K562 (cell line): Measurements from ENCODE around the gene ARHGAP12. TPM values are rescaled to one million over a fixed set of nuclear protein-coding genes. Genes with fewer than 3 reads are reported as not detected.

Experiments
- ATAC-seq: fragments of 200-7000 bp; cut with Tn5 transposase; 3 replicates; pipeline ENCODE4 v1.9.1; 2020; ENCODE audit warnings: moderate library complexity
- BruUV-seq: library from RNA; stranded (reverse); fragments of 400-500 nt; replicated peaks from 2 replicates; lab custom pipeline; 2021; lab: Mats Ljungman, UMichigan
- CTCF ChIA-PET: fragments of 300-600 bp; formaldehyde crosslinking; extraction: SDS; loops from one replicate; lab custom pipeline; 2021; ENCODE audit warnings: low intra/inter-chr PET ratio; lab: Yijun Ruan, JAX
- POLR2A ChIA-PET: fragments of 300-600, 350-650 bp; sonication (Branson Sonifier 250); formaldehyde crosslinking; extraction: SDS; loops from one replicate; lab custom pipeline; 2021; ENCODE audit warnings: antibody characterized with exemption, inconsistent platforms; lab: Yijun Ruan, JAX
- DNase-seq, 4 experiments: peaks; one replicate each; pipeline versions ENCODE4 v3.0.0 to v3.0.0-alpha.2; 2011 to 2018; ENCODE audit warnings: low spot score in 3 of 4, mixed read lengths in 3 of 4; ENCODE audit errors: extremely low read depth in 1 of 4
- FAIRE-seq: peaks from 2 replicates; lab custom pipeline; 2011; peaks lifted over from hg19 to GRCh38; lab: Jason Lieb, UNC
- H2AFZ ChIP-seq: 2 replicates; pipeline ENCODE4 v1.6.0; 2011; ENCODE audit warnings: low read depth, low read length, control low read depth, inconsistent platforms
- H3K27ac ChIP-seq: fragments of 200-600 bp; 3 replicates; pipeline ENCODE4 v1.8.0; 2011; ENCODE audit warnings: low read depth, mild to moderate bottlenecking, control low read depth, inconsistent platforms, low read length, moderate library complexity, mixed read lengths; ENCODE audit errors: extremely low read depth
- H3K27me3 ChIP-seq, 2 experiments: fragments of 300-600 bp in 1 of 2; 2 replicates in 1 of 2; 3 replicates in 1 of 2; pipeline versions ENCODE4 v1.6.0 to v1.8.0; 2011; ENCODE audit warnings: inconsistent platforms in 2 of 2, low read length in 2 of 2, mild to moderate bottlenecking in 1 of 2, mixed read lengths in 1 of 2, moderate library complexity in 1 of 2; ENCODE audit not compliant: control insufficient read depth in 2 of 2, insufficient read depth in 2 of 2
- H3K36me3 ChIP-seq: fragments of 300-600 bp; 3 replicates; pipeline ENCODE4 v1.8.0; 2011; ENCODE audit warnings: mild to moderate bottlenecking, low read length, inconsistent platforms; ENCODE audit not compliant: control insufficient read depth, insufficient read depth
- H3K4me1 ChIP-seq, 2 experiments: fragments of 200-600 bp in 1 of 2; replicated peaks in 1 of 2; 2 replicates in 1 of 2; 3 replicates in 1 of 2; pipeline versions ENCODE4 v1.5.1 to v1.8.0; 2011; ENCODE audit warnings: inconsistent platforms in 2 of 2, low read length in 2 of 2, mild to moderate bottlenecking in 1 of 2, mixed read lengths in 1 of 2, moderate library complexity in 1 of 2; ENCODE audit not compliant: control insufficient read depth in 2 of 2, insufficient read depth in 2 of 2
- H3K4me2 ChIP-seq: 2 replicates; pipeline ENCODE4 v1.6.1; 2011; ENCODE audit warnings: low read length, control low read depth, inconsistent platforms, mixed read lengths; ENCODE audit not compliant: insufficient read depth
- H3K4me3 ChIP-seq: fragments of 200-600 bp; sonication (generic), shearing (Covaris generic); 2 replicates; pipeline ENCODE4 v1.5.1; 2016; ENCODE audit warnings: control low read depth, inconsistent platforms
- H3K79me2 ChIP-seq: fragments of 200-600 bp; 3 replicates; pipeline ENCODE4 v1.8.0; 2011; ENCODE audit warnings: low read length, inconsistent platforms; ENCODE audit not compliant: control insufficient read depth, insufficient read depth
- H3K9ac ChIP-seq, 2 experiments: 2 replicates each; pipeline versions ENCODE4 v1.6.0 to v1.6.1; 2011; ENCODE audit warnings: low read depth in 2 of 2, low read length in 2 of 2, control low read depth in 1 of 2, inconsistent platforms in 1 of 2, mild to moderate bottlenecking in 1 of 2, mixed read lengths in 1 of 2; ENCODE audit not compliant: insufficient read depth in 1 of 2
- H3K9me1 ChIP-seq: one replicate; pipeline ENCODE4 v1.6.0; 2011; ENCODE audit warnings: inconsistent platforms, mild to moderate bottlenecking, low read length, moderate library complexity; ENCODE audit not compliant: control insufficient read depth, insufficient read depth
- H3K9me3 ChIP-seq: replicated peaks from 2 replicates; pipeline ENCODE4 v1.5.1; 2011; ENCODE audit warnings: low read depth, low read length, inconsistent platforms; ENCODE audit not compliant: control insufficient read depth, insufficient read depth
- H4K20me1 ChIP-seq: replicated peaks from 2 replicates; pipeline ENCODE4 v1.6.1; 2011; ENCODE audit warnings: low read length, inconsistent platforms, mixed read lengths; ENCODE audit not compliant: control insufficient read depth, insufficient read depth
- ADNP ChIP-seq: fragments of 200-800 bp; sonication (Bioruptor generic); IDR thresholded peaks from 2 replicates; pipeline ENCODE4 v1.6.1; 2016; ENCODE audit warnings: missing genetic modification characterization, missing compliant biosample characterization
- ETS1 ChIP-seq: conservative IDR thresholded peaks from 2 replicates; pipeline ENCODE4 v1.6.1; 2011; ENCODE audit warnings: low read depth, mild to moderate bottlenecking, low read length; ENCODE audit not compliant: control insufficient read depth
- KLF16 ChIP-seq: IDR thresholded peaks from 2 replicates; pipeline ENCODE4 v1.6.1; 2016; ENCODE audit warnings: antibody characterized with exemption
- NELFE ChIP-seq: IDR thresholded peaks from 2 replicates; pipeline ENCODE4 v1.6.1; 2011; ENCODE audit warnings: mild to moderate bottlenecking; ENCODE audit not compliant: insufficient read depth, insufficient read length
- PHB2 ChIP-seq: fragments of 450-650 bp; IDR thresholded peaks from 2 replicates; pipeline ENCODE4 v1.6.1; 2017; ENCODE audit warnings: low read depth
- SOX6 ChIP-seq: fragments of 450-650 bp; IDR thresholded peaks from 2 replicates; pipeline ENCODE4 v1.6.1; 2014; ENCODE audit warnings: mild to moderate bottlenecking
- TFAP4 ChIP-seq: sonication (generic); formaldehyde crosslinking; IDR thresholded peaks from 2 replicates; pipeline ENCODE4 v1.8.0; 2022; ENCODE audit warnings: missing genetic modification reagents, mild to moderate bottlenecking, moderate library complexity, borderline replicate concordance
- TRIM24 ChIP-seq, 2 experiments: fragments of 450-650 bp; IDR thresholded peaks; 2 replicates each; pipeline ENCODE4 v1.6.1; 2016
- ZNF23 ChIP-seq: fragments of 250-450 bp; sonication (Bioruptor Pico); IDR thresholded peaks from 2 replicates; pipeline ENCODE4 v1.4.0; 2020; ENCODE audit warnings: mild to moderate bottlenecking
- ZNF408 ChIP-seq: fragments of 250-450 bp; sonication (Bioruptor Pico); IDR thresholded peaks from 2 replicates; pipeline ENCODE4 v1.4.0; 2020; ENCODE audit warnings: low read depth, mild to moderate bottlenecking, moderate library complexity
- ZNF644 ChIP-seq: fragments of 200-800 bp; sonication (Bioruptor generic); IDR thresholded peaks from 2 replicates; pipeline ENCODE4 v1.6.1; 2016; ENCODE audit warnings: low read depth, missing genetic modification characterization, missing compliant biosample characterization
- ZSCAN32 ChIP-seq: fragments of 450-650 bp; formaldehyde crosslinking; IDR thresholded peaks from 2 replicates; pipeline ENCODE4 v1.4.0; 2020; ENCODE audit warnings: mild to moderate bottlenecking, moderate library complexity
- WGBS: fragments of 100-300 bp; shearing (Covaris generic); methylation state at CpG from one replicate; pipeline ENCODE4 v1.1.6; 2016; ENCODE audit warnings: low coverage, mixed read lengths; ENCODE audit not compliant: insufficient coverage; ENCODE audit errors: missing lambda C conversion rate; 5-methylcytosine and 5-hydroxymethylcytosine counted together
- in situ Hi-C: fragments of 300-500 bp; cut with MboI; formaldehyde crosslinking; loops from 4 replicates; pipeline ENCODE4 v1.15.0; 2018; ENCODE audit warnings: inconsistent platforms, mixed read lengths
- intact Hi-C: fragments of 100-400 bp; cut with micrococcal nuclease; formaldehyde crosslinking; loops from 2 replicates; pipeline ENCODE4 v1.14.2; 2022
- polyA plus RNA-seq, 8 experiments: library from polyadenylated mRNA; depleted of rRNA in 4 of 8; stranded (reverse) in 5 of 8; unstranded in 3 of 8; fragments of >200 nt; fragmentation: Nextera tagmentation in 2 of 8; fragmentation: Illumina TruSeq in 1 of 8; extraction: Ambion mirVana in 2 of 8; extraction: Trizol in 1 of 8; gene quantifications; 2 replicates each; pipeline versions ENCODE4 v1.2.1 to v1.2.3, GENCODE V29; 2011 to 2014; ENCODE audit warnings: inconsistent platforms in 1 of 8, missing spikeins in 1 of 8
- total RNA-seq, 7 experiments: library from RNA; depleted of rRNA in 6 of 7; stranded (reverse); fragments of >200 nt in 6 of 7; fragmentation: Illumina TruSeq in 2 of 7; extraction: Trizol in 2 of 7; gene quantifications; 2 replicates each; pipeline versions ENCODE4 v1.2.1 to v1.2.3, GENCODE V29; 2011 to 2021; ENCODE audit warnings: low replicate concordance in 1 of 7

Gene ARHGAP12
- total and polyA plus RNA-seq, 9 of the 15 experiments (the other 6 are each of a cell fraction or from before 2014, with no cell fraction given): 4.4 to 18.7 (median 10.1) TPM

GRCh38 chr10:31774928-31775650 is 153.5 kb downstream of the ARHGAP12 start:
- ChIA-PET CTCF (no interaction called here), POLR2A (interaction anchor here (0.6 to 1.6 kb wide), 4 partner anchors 12 to 280 kb away, joined by 3 to 6 read pairs (median 4); no protein-coding TSS in a partner anchor)
- Histone ChIP-seq H3K9me3 (0 out of 2 replicates have a peak, but pooled peaks cover 2% of the 10 kb centered on the region), H3K4me2 (no peak overlapping the region), H3K4me3 (no peak overlapping the region), H3K9me1 (no peaks in the 10 kb centered on the region), H3K4me1 (no peaks in the 10 kb centered on the region), H3K27ac (no peak overlapping the region), H2AFZ (no peak overlapping the region), H3K27me3 (peaks cover 2 to 23% of the 10 kb centered on the region in 2 experiments; a peak in 4 of 5 replicates), H3K79me2 (no peaks in the 10 kb centered on the region), H3K36me3 (no peaks in the 10 kb centered on the region), H3K9ac (no peak overlapping the region), H4K20me1 (no peaks in the 10 kb centered on the region)
- intact Hi-C loops: no loop called here
- ATAC-seq: no peak
- under 1% methylated on average over 11 of the region's 12 CpGs for WGBS
- in situ Hi-C loops: loop anchor here (25.0 kb wide), 1 partner anchor 1038 kb away; no protein-coding TSS in a partner anchor
- no peak for TF ChIP-seq ZNF644 (tag)
- no peak for TF ChIP-seq ZSCAN32 (CRISPR knock-in tag)
- TF ChIP-seq NELFE: no peak
- no peak for TF ChIP-seq ETS1
- TF ChIP-seq ZNF408 (CRISPR knock-in tag): no peak
- TF ChIP-seq SOX6: no peak
- no peak for TF ChIP-seq TRIM24 (IDR thresholded peaks at IDR 0.05)
- no peak for TF ChIP-seq TFAP4 (CRISPR knock-in tag)
- TF ChIP-seq KLF16: no peak
- TF ChIP-seq ZNF23 (CRISPR knock-in tag): no peak
- TF ChIP-seq ADNP: no peak
- TF ChIP-seq PHB2: no peak
- no TSS peak for BruUV-seq
- no peak for FAIRE-seq
- no peak for DNase-seq
